OCI-LY1 (cell line): ENCODE results near the gene SEPTIN8.

Experiments
- CTCF ChIP-seq: fragments of 200-600 bp; sonication (generic), shearing (Covaris generic); IDR thresholded peaks from 2 replicates; pipeline ENCODE4 v1.5.1; 2017; ENCODE audit warnings: mild to moderate bottlenecking, antibody characterized with exemption, low read length, moderate library complexity, mixed read lengths
- EZH2 ChIP-seq: fragments of 200-600 bp; sonication (generic), shearing (Covaris generic); IDR thresholded peaks from 2 replicates; pipeline ENCODE4 v1.8.0; 2017; ENCODE audit warnings: borderline replicate concordance, mixed run types, mild to moderate bottlenecking, antibody characterized with exemption, low read length, moderate library complexity, mixed read lengths

DNA sequence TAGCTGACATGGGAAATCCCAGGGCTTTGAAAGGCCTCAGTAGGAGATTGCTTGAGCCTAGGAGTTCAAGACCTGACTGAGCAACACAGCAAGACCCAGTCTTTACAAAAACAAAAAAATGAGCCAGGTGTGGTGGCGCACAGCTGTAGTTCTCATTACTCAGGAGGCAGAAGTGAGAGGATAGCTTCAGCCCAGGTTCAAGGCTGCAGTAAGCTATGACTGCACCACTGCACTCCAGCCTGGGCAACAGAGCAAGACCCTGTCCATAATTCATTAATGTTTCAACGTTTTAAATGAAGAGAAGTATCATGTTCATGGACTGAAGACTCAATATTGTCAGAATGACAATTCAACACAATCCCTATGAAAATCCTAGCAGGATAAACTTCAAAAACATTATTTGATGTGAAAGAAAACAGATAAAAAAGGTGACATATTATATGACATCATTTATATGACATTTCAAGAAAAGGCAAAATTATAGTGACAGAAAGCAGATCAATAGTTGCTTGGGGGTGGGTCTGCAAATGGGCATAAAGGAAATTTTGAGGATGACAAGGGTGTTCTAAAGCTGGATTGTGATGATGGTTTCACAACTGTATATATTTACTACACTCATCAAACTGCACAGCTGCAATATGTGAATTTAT lies 43.4 kb downstream of the SEPTIN8 start:
- TF ChIP-seq CTCF (no peak), EZH2 (no peak)
